CD4-positive, alpha-beta T cell treated with Interleukin-6 for 4 hours (primary cell): ENCODE measurements around the gene LYRM1.

Experiments used
- DNase-seq: peaks from one replicate; pipeline ENCODE4 v3.0.0-alpha.2; 2020; ENCODE audit warnings: mixed read lengths

LYRM1 gene

GRCh38 chr16:20873331-20873730 is 27.2 kb upstream of the LYRM1 start:
- DNase-seq = no peak

- DNase-seq = peak; percentile 5
These were observed 26.4 kb upstream of the LYRM1 start for GRCh38 chr16:20874088-20874581.

GRCh38 chr16:20875355-20875650 is 25.3 kb upstream of the LYRM1 start:
- no peak for DNase-seq

- DNase-seq = no peak
These were observed 21.9 kb upstream of the LYRM1 start for GRCh38 chr16:20878682-20879147.

- no peak for DNase-seq
These were observed 21.2 kb upstream of the LYRM1 start for GRCh38 chr16:20879175-20880040.

GRCh38 chr16:20880867-20881502 is 19.6 kb upstream of the LYRM1 start:
- DNase-seq = no peak

- no peak for DNase-seq
These were observed 19.1 kb upstream of the LYRM1 start for GRCh38 chr16:20881503-20881878.

- DNase-seq = no peak
These were observed 16.9 kb upstream of the LYRM1 start for GRCh38 chr16:20883554-20884239.

GRCh38 chr16:20884240-20884556 is 16.4 kb upstream of the LYRM1 start:
- no peak for DNase-seq

- no peak for DNase-seq
These were observed 14.3 kb upstream of the LYRM1 start for GRCh38 chr16:20886320-20886719.

- no peak for DNase-seq
These were observed 13.4 kb upstream of the LYRM1 start for GRCh38 chr16:20887207-20887606.

GRCh38 chr16:20889625-20890275 is 10.8 kb upstream of the LYRM1 start:
- no peak for DNase-seq

GRCh38 chr16:20894388-20894787 is 6.2 kb upstream of the LYRM1 start:
- DNase-seq = no peak

- no peak for DNase-seq
These were observed 3.2 kb upstream of the LYRM1 start for GRCh38 chr16:20897253-20897897.

- DNase-seq = no peak
These were observed 2.6 kb upstream of the LYRM1 start for GRCh38 chr16:20897922-20898321.

- DNase-seq = no peak
These were observed 1.5 kb upstream of the LYRM1 start for GRCh38 chr16:20899071-20899470.

GRCh38 chr16:20899477-20900298 is 883 bp upstream of the LYRM1 start:
- DNase-seq = peak; percentile 15

GRCh38 chr16:20901068-20901435 is 481 bp downstream of the LYRM1 start:
- DNase-seq = no peak

- DNase-seq = peak; percentile 14
These were observed 1.0 kb downstream of the LYRM1 start for GRCh38 chr16:20901436-20902112.

GRCh38 chr16:20902426-20902825 is 1.9 kb downstream of the LYRM1 start:
- DNase-seq = no peak
